Stimulated activated CD4-positive, alpha-beta T cell treated with anti-CD3 and anti-CD28 coated beads, Interleukin-15, amount 100 ng/mL, for 24 hours (primary cell): ENCODE data around the gene MEMO1.
"Not testable (repeated sequence)": the region's sequence is repeated elsewhere in the genome, so short reads cannot be mapped to it uniquely, and the experiment has no call there.

ENCODE experiments used
- DNase-seq: peaks from one replicate; pipeline ENCODE4 v3.0.0-alpha.2; 2020

The MEMO1 gene

DNA sequence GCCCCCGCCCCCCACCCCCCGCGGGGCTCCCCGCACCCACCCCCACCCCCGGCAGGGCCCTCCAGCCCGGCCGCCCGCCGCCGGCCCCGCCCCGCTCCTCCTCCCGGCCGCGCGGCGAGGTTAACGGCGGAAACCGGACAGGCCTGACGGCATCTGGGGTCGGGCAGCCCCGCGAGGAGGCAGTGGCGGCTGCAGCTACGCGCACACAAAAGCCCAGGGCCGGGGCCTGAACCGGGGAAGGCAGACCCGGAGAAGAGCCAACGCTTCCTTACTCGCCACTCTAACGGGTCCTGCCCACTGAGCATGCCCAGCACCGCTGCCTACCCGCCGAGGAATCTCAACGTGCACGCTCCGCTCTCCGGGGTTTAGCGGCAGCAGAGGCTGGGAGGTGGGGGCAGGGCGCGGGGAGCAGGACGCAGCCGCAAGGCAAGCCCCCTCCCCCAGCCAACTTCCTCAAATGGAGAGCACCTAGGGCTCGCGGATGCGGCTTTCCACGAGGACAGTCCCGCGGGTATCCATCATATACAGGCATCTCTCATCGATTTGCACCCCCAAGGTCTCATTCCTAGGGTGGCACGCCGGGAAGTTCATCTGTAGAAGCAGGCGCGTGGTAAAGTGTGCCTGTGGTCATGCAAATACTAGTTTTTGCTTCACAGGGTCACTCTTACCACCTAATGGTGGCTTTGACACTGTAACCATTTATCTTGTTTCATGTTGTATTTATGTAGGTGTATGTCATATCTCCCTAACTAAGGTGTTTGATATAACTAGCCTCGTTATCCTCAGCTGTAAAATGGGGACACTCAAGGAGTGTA, at the start of gene MEMO1:
TSS of gene MEMO1 (minus strand) at position 339 of the 815 bp plus-strand sequence. CDS start 761 bp downstream, outside the sequence.
- peak; percentile 97 for DNase-seq

GRCh38 chr2:32060266-32060665, 49.5 kb upstream of the MEMO1 start:
- no peak for DNase-seq

DNA sequence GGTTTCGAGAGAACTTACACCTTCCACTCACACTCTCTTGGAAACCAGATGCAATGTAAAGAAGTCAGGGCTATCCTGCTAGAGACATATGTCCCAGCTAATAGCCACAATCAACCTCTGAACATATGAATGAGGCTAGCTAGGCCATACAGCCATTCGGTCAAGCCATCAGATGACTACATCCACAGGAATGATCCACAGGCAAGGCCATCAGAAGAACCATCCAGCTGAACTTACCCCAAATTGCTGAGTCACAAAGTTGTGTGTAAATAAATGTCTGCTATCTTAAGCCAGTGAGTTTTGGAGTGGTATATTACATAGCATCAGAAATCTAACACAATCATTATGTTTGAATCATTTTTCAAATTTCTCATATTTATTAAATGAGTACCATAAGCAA, 47.3 kb upstream of the MEMO1 start:
- DNase-seq: no peak

DNA sequence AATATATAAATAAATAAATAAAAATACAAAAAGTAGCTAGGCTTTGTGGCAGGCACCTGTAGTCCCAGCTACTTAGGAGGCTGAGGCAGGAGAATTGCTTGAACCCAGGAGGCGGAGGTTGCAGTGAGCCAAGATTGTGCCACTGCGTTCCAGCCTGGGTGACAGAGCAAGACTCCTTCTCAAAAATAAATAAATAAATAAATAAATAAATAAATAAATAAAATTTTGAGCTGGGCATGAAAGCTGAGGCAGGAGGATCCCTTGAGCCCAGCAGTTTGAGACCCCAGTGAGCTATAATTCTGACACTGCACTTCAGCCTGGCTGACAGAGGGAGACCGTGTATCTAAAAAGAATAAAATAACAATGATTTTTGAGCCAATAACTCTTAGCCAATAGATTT, 43.8 kb upstream of the MEMO1 start:
- not testable (repeated sequence) for DNase-seq

DNA sequence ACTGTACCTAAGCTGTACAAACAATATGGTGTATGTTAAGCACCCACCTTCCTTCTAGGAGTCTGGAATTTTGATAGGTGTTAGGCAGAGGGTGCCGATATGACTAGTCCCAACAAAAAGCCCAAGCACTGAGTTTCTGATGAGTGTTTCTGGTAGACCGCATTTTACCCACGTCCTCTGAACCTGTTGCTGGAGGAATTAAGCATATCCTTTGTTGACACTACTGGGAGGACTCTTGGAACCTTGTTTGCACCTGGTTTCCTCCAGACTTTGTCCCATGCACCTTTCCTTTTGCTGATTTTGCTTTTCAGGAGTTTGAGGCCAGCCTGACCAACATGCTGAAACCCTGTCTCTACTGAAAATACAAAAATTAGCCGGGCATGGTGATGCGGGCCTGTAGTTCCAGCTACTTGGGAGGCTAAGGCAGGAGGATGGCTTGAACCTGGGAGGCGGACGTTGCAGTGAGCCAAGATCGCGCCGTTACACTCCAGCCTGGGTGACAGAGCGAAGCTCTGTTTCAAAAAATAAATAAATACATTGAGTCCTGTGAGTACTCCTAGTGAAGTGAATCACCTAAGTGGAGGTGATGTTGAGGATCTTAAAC, 41.1 kb upstream of the MEMO1 start:
- DNase-seq: no peak

DNA sequence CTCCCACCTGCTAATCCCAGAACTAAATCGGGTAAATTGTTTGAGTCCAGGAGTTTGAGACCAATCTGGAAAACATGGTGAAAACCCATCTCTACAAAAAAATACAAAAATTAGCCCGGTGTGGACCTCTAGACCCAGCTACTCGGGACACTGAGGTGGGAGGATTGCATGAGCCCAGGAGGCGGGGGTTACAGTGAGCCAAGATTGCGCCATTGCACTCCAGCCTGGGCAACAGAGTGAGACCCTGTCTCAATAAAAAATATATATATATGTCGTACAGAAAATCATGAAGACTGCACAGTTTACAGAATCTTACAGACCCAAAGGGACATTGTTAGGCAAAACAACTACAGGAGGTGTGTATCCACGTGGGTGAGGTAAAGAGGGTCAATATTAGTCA, 32.8 kb upstream of the MEMO1 start:
- DNase-seq: no peak

DNA sequence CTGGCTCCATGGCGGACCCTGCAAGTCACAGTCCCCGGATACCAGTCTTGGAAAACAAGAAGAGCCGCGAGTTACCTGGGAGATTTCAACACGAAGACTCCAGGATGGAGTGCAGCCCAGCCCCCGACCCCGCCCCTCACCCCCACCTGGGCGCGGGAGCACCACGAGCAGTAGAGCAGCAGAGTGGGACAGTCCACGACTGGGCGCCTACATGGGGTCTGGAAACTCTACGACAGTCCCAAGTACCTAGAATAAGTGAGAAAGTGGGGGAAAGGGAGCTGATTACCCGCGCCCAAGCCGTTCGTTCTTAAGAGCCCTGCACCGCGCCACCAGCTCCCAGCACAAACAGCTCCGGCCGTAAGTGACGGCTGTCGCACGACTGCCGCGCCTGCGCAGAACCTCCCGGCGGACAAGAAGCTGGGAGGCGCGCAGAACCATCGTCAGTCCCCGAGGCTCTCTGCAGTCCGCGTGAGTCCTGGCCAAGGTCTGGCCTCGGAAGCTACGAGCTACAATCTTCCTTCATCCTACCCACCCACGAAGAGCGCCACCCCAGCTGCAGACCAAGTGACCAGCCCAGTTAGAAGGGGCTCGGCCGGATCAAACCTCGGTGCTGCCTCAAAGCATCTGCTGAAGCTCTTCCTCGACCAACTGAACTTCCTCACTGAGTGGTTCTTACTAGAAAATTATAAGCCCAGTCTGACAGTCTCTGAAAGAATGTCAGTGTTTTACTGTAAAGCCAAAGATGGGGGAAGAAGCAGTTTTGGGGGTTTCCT, 28.8 kb upstream of the MEMO1 start, which contains the start of gene DPY30:
TSS of gene DPY30 (minus strand) at position 359 of the 773 bp plus-strand sequence. CDS start at position 10, 349 bp downstream.
- DNase-seq: peak; percentile 93

- DNase-seq: not testable (repeated sequence)
Measured at GRCh38 chr2:32034198-32034887, 23.5 kb upstream of the MEMO1 start.

DNA sequence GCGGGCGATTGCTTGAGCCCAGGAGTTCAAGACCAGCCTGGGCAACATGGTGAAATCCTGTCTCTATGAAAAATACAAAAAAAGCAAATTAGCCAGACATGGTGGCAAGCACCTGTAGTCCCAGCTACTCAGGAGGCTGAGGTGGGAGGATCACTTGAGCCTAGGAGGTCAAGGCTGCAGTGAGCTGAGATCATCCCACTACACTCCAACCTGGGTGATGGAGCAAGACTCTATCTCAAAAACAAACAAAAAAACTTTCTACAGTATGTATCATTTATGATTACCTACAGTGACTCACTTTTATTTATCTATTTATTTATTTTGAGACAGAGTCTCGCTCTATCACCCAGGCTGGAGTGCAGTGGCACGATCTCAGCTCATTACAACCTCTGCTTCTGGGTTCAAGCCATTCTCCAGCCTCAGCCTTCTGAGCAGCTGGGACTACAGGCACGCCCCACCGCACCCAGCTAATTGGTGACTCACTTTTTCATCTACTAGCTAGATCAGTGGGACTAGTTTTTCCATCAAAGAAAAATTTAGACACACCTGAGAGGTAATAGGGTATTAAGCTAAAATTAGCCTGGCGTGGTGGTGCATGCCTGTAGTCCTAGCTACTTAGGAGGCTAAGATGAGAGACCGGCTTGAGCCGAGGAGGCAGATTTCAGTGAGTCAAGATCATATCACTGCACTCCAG, 8.1 kb upstream of the MEMO1 start:
- not testable (repeated sequence) for DNase-seq

GRCh38 chr2:32012872-32013271, 2.1 kb upstream of the MEMO1 start:
- no peak for DNase-seq

DNA sequence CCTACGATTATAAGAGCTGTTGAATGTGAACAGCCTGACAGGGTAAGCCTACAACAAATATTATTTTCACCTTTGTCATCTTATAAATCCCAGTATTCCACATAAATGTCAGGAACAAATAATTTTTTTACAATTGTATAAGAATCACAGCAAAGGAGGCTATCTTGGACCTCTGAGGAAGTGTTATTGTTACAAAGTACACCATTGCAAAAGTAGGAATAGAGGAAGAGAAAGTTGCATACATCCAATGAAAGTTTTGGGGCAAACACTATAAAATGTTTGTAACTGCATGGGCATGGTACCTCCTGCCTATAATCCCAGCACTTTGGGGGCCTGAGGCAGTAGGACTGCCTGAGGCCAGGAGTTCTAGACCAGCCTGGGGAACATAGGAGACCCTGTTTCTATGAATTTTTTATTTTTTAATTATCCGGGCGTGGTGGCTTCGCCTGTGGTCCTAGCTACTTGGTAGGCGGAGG, 715 bp upstream of the MEMO1 start:
- DNase-seq: peak; percentile 4

- peak; percentile 77 for DNase-seq
Measured at GRCh38 chr2:32010280-32010669, 533 bp downstream of the MEMO1 start.

DNA sequence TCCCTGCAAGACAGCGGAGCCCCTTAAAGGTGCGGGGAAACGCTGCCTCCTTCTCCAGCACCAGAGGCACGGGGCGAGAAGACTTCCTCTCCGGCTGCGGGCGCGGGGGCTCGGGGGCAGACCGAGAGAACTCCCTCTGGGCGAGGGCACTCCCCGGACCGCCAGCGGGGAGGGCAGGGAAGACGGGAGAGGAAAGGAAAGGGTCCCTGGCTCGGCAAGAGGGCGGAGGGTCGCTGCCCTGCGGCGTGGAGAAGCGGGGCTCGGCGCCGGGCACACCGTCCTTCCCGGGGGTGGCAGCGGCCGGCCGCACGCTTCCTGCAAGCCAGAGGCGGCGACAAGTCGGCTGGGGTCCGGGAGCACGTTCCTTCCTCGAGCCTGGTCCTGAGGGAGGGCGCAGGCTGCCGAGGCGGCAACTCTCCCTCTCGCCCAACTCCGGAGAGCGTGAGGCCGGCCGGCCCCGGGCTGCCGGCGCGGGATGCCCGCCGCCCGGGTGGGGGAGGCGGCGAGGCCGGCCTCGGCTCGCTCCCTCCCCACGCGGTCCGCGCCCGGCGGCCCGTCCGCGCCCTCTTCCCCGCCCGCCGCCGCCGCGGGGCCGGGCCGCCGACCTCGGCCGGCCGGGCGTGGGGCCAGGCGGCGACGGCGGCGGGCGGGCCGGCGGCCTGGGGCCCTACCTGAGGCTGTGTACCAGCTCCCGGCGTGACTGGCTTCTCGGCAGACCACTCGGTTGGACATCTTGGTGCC, 1.1 kb downstream of the MEMO1 start:
- DNase-seq: peak; percentile 55

GRCh38 chr2:32008805-32009515, 1.8 kb downstream of the MEMO1 start:
- peak; percentile 34 for DNase-seq

DNA sequence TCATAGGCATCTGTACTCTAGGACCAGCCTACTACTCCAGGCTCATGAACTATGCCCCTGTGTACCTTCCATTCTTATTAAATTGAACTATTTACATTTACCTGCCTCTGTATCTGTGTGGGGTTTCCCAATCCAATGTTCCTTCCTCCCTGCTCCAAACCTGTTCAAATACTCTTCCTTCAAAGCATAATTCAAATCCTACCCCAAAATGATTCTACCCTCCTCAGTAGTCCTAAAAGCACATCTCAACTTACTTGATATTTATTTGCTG, 3.8 kb downstream of the MEMO1 start:
- DNase-seq: no peak

DNA sequence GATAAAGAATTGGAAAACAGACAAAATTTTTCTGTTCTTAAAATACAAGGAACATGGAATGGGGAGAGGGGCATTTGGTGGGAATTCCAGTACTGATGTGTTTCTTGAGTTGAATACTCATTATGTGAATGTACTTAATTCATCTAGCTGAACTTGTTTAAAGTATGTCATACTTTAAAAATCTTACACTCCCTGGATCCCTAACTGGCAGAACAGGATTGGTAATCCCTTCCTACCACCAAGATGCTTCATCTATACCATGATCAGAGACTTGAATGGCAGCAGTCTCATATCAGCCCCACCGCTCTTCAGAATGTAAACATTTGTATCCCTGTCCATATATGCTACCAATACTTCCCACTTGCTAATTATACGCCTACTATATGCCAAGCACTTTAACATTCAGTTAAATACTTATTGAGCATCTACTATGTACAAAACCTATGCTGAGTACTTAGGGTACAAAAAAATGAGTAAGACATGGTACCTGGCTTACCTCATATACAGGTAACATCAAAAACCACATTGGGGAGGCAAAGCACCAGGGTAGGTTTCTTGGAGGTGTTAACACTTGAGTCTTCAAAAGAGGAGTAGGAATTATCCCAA, 5.3 kb downstream of the MEMO1 start:
- no peak for DNase-seq

DNA sequence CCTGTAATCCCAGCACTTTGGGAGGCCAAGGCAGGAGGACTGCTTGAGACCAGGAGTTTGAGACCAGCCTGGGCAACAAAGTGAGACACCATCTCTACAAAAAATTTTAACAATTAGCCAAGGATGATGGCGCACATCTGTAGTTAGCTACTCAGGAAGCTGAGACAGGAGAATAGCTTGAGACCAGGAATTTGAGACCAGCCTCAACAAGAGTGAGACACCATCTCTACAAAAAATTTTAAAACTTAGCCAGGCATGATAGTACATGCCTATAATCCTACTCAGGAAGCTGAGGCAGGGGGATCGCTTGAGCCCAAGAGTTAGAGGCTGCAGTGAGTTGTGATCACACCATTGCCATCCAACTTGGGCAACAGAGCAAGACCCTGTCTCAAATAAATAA, 7.0 kb downstream of the MEMO1 start:
- no peak for DNase-seq

DNA sequence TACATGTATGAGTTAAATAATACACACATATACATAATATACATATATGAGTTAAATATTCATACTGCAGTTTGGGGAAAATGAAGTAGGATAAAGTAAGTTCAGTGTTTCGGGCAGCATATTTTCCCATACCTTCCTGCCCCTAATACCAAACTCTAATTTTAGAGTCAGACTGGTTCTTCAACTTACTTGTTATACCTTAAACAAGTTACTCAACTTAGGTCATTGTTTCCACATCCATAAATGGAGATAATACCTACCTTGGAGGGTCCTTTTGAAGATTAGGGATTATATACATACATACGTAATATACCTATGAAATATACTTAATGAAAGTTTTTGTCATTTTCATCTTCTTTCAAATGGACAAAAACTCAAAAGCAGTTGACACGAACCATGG, 8.4 kb downstream of the MEMO1 start:
- no peak for DNase-seq

DNA sequence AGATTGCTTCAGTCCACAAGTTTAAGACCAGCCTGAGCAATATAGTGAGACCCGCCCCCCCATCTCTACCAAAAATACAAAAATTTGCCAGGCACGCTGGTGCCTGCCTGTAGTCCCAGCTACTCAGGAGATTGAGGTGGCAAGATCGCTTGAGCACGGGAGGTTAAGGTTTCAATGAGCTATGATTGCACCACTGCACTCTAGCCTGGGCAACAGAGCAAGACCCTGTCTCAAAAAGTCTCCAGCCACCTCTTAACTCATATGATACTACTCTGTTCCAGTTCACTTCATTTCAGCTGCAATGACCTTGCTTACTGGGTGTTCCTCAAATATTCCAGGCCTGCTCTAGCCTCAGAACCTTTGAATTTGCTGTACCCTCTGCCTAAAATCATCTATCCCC, 11.4 kb downstream of the MEMO1 start:
- DNase-seq: no peak

DNA sequence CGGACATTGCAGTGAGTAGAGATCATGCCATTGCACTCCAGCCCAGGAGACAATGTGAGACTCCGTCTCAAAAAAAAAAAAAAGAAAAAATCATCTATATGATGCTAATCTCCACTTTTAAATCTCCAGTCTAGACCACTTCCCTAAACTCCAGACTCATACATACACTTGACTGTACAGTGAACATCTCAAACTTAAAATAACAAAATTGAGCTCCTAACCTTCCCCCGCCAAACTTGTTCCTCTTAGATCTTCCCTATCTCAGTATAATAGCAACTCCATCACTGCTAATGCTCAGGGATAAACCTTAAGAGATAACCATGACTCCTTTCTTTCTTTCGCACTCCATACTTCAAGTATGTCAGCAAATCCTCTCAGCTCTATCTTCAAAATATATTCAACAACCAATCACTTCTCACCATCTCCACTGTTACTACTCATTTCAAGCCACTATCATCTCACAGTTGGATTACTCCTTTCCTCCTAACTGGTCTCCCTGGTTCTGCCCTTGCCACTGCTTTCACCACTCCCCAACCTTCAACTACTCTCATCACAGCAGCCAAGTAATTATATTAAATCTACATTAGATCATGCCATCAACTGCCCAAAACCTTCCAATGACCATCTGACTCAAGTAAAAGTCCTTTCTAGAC, 12.0 kb downstream of the MEMO1 start:
- DNase-seq: no peak
